Measurements from ENCODE around the gene TMUB1.

The TMUB1 gene

GRCh38 chr7:151101621-151102396 is 18.5 kb upstream of the TMUB1 start:
- no peak for DNase-seq

GRCh38 chr7:151100921-151101320 is 17.6 kb upstream of the TMUB1 start:
- no peak for DNase-seq

- DNase-seq, result no peak
These were observed 16.4 kb upstream of the TMUB1 start for GRCh38 chr7:151099486-151100211.

GRCh38 chr7:151095828-151096475 is 12.7 kb upstream of the TMUB1 start:
- no peak for DNase-seq

- no peak for DNase-seq
These were observed 12.0 kb upstream of the TMUB1 start for GRCh38 chr7:151095123-151095797.

- no peak for DNase-seq
These were observed 11.4 kb upstream of the TMUB1 start for GRCh38 chr7:151094675-151095074.

GRCh38 chr7:151093748-151094147 is 10.5 kb upstream of the TMUB1 start:
- no peak for DNase-seq

- no peak for DNase-seq
These were observed 8.7 kb upstream of the TMUB1 start for GRCh38 chr7:151091988-151092387.

- DNase-seq, result no peak
These were observed 8.1 kb upstream of the TMUB1 start for GRCh38 chr7:151091431-151091830.

GRCh38 chr7:151091003-151091402 is 7.7 kb upstream of the TMUB1 start:
- DNase-seq, result no peak

- no peak for DNase-seq
These were observed 6.8 kb upstream of the TMUB1 start for GRCh38 chr7:151089893-151090730.

GRCh38 chr7:151088856-151089699 is 5.8 kb upstream of the TMUB1 start:
- DNase-seq, result no peak

- no peak for DNase-seq
These were observed 4.9 kb upstream of the TMUB1 start for GRCh38 chr7:151088019-151088855.

- DNase-seq, result peak; percentile 17
These were observed 4.1 kb upstream of the TMUB1 start for GRCh38 chr7:151087245-151088018.

GRCh38 chr7:151086802-151087244 is 3.5 kb upstream of the TMUB1 start:
- no peak for DNase-seq

GRCh38 chr7:151085691-151086620 is 2.7 kb upstream of the TMUB1 start, which contains the start of gene AGAP3:
AGAP3 (plus strand) TSS chr7:151086475; CDS start chr7:151086742, 267 bp downstream.
- peak; percentile 63 for DNase-seq

GRCh38 chr7:151085329-151085690 is 2.0 kb upstream of the TMUB1 start:
- DNase-seq, result no peak

GRCh38 chr7:151083824-151084160 is 499 bp upstream of the TMUB1 start:
- no peak for DNase-seq
